Smooth muscle cell (in vitro differentiated cells): ENCODE measurements around the gene CTNS. TPM values are rescaled to one million over a fixed set of nuclear protein-coding genes. Genes with fewer than 3 reads are reported as not detected.

Experiments used
- DNase-seq: peaks from one replicate; lab custom pipeline; 2025; ENCODE audit not compliant: unreplicated experiment; lab: John Stamatoyannopoulos, UW
- H2AFZ ChIP-seq: fragments of 200-600 bp; sonication (generic); 2 replicates; pipeline ENCODE4 v1.6.0; 2016; ENCODE audit warnings: antibody characterized with exemption, low read depth, mild to moderate bottlenecking
- H3F3A ChIP-seq: fragments of 200-600 bp; sonication (generic); 2 replicates; pipeline ENCODE4 v1.6.0; 2017; ENCODE audit warnings: antibody characterized with exemption, low read depth
- H3K27ac ChIP-seq: fragments of 200-600 bp; sonication (generic); 2 replicates; pipeline ENCODE4 v1.5.1; 2016; ENCODE audit warnings: low read depth, mild to moderate bottlenecking
- H3K27me3 ChIP-seq: fragments of 200-600 bp; sonication (generic); 2 replicates; pipeline ENCODE4 v1.6.1; 2016; ENCODE audit warnings: low read depth, mild to moderate bottlenecking
- H3K36me3 ChIP-seq: fragments of 200-600 bp; sonication (generic); 2 replicates; pipeline ENCODE4 v1.5.1; 2016; ENCODE audit warnings: low read depth
- H3K4me1 ChIP-seq: fragments of 200-600 bp; sonication (generic); 2 replicates; pipeline ENCODE4 v1.5.1; 2016; ENCODE audit warnings: low read depth
- H3K4me2 ChIP-seq: fragments of 200-600 bp; sonication (generic); 2 replicates; pipeline ENCODE4 v1.6.0; 2016; ENCODE audit warnings: mild to moderate bottlenecking
- H3K4me3 ChIP-seq: fragments of 200-600 bp; sonication (generic); 2 replicates; pipeline ENCODE4 v1.5.1; 2016; ENCODE audit warnings: mild to moderate bottlenecking
- H3K79me2 ChIP-seq: fragments of 200-600 bp; sonication (generic); 2 replicates; pipeline ENCODE4 v1.6.0; 2016; ENCODE audit warnings: low read depth, mild to moderate bottlenecking
- H3K9ac ChIP-seq: fragments of 200-600 bp; sonication (generic); 2 replicates; pipeline ENCODE4 v1.6.0; 2016; ENCODE audit warnings: low read depth
- H3K9me3 ChIP-seq: fragments of 200-600 bp; sonication (generic); replicated peaks from 2 replicates; pipeline ENCODE4 v1.5.1; 2016; ENCODE audit warnings: low read depth
- H4K20me1 ChIP-seq: fragments of 200-600 bp; sonication (generic); 2 replicates; pipeline ENCODE4 v1.6.0; 2016; ENCODE audit warnings: low read depth
- WGBS: methylation state at CpG from one replicate; pipeline ENCODE4 v1.1.7; 2016; ENCODE audit warnings: low lambda C conversion rate; 5-methylcytosine and 5-hydroxymethylcytosine counted together
- polyA plus RNA-seq: library from polyadenylated mRNA; unstranded; fragments of >200 nt; fragmentation: Nextera tagmentation; extraction: Ambion mirVana; gene quantifications from 2 replicates; pipeline ENCODE4 v1.2.1, GENCODE V29; 2016
- total RNA-seq: library from RNA; depleted of rRNA; stranded (reverse); fragments of >200 nt; gene quantifications from 2 replicates; pipeline ENCODE4 v1.2.3, GENCODE V29; 2014
- TF ChIP-seq, protein P1 (sequence below): fragments of 200-600 bp; sonication (generic); IDR thresholded peaks from 2 replicates; pipeline ENCODE4 v1.5.1; 2017; ENCODE audit warnings: borderline replicate concordance, mild to moderate bottlenecking, antibody characterized with exemption; ENCODE audit not compliant: insufficient read depth, poor library complexity, severe bottlenecking

Gene CTNS
- total and polyA plus RNA-seq, 2 experiments from 2014 or later, result 13.7 to 24.9 TPM

DNA sequence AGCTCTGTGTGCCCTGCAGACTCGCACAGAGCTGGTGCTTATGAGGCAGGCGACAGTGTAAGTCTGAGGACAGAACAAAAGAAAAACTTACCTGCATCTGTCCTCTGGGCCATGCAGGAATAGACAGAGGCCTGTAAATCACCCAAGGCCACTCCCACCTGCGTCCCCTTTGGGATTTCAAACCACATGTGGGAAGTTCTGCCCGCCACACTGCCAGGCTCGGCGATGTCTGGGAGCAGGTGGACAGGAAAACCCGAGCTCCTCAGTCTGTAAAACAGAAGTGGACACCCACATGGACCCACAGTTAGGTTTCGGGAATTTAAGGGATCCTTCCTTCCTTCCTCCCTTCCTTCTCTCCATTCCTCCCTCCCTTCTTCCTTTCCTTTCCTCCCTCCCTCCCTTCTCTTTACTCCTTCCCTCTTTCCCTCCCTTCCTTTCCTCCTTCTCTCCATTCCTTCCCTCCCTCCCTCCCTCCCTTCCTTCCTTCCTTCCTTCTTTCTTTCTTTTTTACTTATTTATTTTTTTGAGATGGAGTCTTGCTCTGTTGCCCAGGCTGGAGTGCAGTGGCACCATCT lies 15.3 kb upstream of the CTNS start:
- peaks cover 8% of the 10 kb centered on the region for H3K36me3 ChIP-seq
- no peaks in the 10 kb centered on the region for H3K27me3 ChIP-seq
- H3K4me2 ChIP-seq, result no peak overlapping the region
- no peak for DNase-seq
- H3K79me2 ChIP-seq, result no peaks in the 10 kb centered on the region
- H3K4me1 ChIP-seq, result no peaks in the 10 kb centered on the region
- WGBS, result 98% methylated on average over 8 of the region's 8 CpGs
- H4K20me1 ChIP-seq, result no peaks in the 10 kb centered on the region
- H3K9ac ChIP-seq, result no peak overlapping the region
- H3K9me3 ChIP-seq, result no peaks in the 10 kb centered on the region
- H3K27ac ChIP-seq, result no peak overlapping the region
- H2AFZ ChIP-seq, result no peak overlapping the region
- no peaks in the 10 kb centered on the region for H3F3A ChIP-seq
- TF ChIP-seq, protein P1, sequence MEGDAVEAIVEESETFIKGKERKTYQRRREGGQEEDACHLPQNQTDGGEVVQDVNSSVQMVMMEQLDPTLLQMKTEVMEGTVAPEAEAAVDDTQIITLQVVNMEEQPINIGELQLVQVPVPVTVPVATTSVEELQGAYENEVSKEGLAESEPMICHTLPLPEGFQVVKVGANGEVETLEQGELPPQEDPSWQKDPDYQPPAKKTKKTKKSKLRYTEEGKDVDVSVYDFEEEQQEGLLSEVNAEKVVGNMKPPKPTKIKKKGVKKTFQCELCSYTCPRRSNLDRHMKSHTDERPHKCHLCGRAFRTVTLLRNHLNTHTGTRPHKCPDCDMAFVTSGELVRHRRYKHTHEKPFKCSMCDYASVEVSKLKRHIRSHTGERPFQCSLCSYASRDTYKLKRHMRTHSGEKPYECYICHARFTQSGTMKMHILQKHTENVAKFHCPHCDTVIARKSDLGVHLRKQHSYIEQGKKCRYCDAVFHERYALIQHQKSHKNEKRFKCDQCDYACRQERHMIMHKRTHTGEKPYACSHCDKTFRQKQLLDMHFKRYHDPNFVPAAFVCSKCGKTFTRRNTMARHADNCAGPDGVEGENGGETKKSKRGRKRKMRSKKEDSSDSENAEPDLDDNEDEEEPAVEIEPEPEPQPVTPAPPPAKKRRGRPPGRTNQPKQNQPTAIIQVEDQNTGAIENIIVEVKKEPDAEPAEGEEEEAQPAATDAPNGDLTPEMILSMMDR, result no peak
- H3K4me3 ChIP-seq, result no peak overlapping the region

DNA sequence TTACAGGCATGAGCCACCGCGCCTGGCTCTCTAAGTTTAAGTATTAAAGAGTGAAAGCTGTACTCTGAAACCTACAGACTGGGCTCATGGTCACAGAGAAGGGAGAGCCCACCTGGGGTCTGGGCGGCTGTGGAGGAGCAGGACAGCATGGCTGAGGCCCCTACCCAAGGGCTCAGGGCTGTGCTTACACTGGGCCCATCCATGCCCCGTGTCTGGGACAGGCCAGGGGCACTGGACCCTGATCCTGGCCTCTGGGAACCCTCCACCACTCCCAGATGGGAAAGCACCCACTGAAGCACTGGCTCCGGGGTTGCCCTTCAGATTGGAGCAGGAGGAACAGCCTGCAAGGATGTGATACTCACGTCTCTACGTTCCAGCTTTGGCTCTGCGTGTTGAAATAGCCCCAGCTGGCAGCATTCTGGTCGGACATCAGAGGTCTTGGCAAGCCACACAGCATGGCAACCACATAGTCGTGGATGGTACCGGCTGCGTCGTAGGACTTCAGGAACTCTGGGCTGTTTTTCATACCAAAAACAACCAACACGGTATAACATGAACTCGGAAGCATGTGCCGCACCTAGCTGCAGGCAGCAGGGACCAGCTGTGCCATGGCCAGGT lies 13.5 kb upstream of the CTNS start:
- Histone ChIP-seq H3K4me2 (no peak overlapping the region), H3K79me2 (no peaks in the 10 kb centered on the region), H4K20me1 (no peaks in the 10 kb centered on the region), H3K27ac (no peak overlapping the region), H3K4me1 (no peaks in the 10 kb centered on the region), H3K27me3 (no peaks in the 10 kb centered on the region), H3K36me3 (no peaks in the 10 kb centered on the region), H3K9ac (no peak overlapping the region), H3K4me3 (no peak overlapping the region), H3K9me3 (no peaks in the 10 kb centered on the region), H3F3A (no peaks in the 10 kb centered on the region), H2AFZ (no peak overlapping the region)
- no peak for DNase-seq
- WGBS, result 98% methylated on average over 16 of the region's 16 CpGs
- TF ChIP-seq, protein P1, result no peak

DNA sequence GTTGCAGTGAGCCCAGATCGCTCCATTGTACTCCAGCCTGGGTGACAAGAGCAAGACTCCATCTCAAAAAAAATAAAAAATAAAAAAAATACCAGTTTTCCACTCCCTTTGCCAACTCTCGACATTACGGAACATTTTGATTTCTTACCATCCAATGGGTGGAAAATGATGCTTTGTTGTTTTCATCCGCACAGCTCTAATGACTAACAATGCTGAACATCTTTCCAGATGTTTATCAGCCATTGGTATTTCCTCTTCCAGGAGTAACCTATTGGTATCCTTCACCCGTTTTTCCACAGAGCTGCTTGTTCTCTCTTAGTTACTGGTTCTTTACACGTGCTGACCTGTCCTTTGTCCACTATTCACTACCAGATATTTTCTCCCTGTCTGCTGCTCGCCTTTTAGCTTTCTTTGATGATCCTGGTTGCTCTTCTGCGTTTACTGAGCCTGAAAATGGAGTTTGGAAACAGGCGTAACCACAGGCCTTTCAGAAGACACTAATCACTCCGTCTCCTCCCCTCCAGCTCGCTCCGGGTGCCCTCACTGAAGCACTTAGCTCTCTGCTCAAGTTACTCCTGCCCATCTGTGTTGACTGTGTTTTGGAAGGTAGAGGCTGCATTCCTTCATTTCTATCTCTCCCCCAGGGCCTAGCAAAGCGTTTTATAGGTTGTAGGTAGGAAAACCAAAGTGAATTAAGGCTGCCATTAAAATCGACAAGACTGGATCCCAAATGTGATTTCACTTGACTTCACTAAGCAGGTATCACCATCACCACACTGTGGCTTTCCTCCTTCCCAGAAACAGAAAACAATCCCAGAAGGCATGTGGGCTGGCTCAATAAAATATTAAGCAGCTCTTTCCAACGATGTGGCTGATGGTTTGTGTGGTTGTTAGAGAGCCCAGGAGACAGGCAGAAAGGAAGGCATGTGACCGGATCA lies 9.5 kb upstream of the CTNS start:
- Histone ChIP-seq H3K36me3 (no peaks in the 10 kb centered on the region), H3K79me2 (no peaks in the 10 kb centered on the region), H4K20me1 (no peaks in the 10 kb centered on the region), H3K27ac (no peak overlapping the region), H3K9ac (no peak overlapping the region), H3K4me2 (no peak overlapping the region), H3K27me3 (no peaks in the 10 kb centered on the region), H3K4me1 (no peaks in the 10 kb centered on the region), H3K9me3 (no peaks in the 10 kb centered on the region), H2AFZ (no peak overlapping the region), H3F3A (no peaks in the 10 kb centered on the region), H3K4me3 (no peak overlapping the region)
- no peak for DNase-seq
- TF ChIP-seq, protein P1, result no peak
- WGBS, result 65% methylated on average over 16 of the region's 16 CpGs
